Activated T-cell treated with anti-CD3 and anti-CD28 coated beads, Interleukin-2, amount 50 U/mL, for 4 hours (primary cell): ENCODE results near the gene FOXK1. TPM values are rescaled to one million over a fixed set of nuclear protein-coding genes. Genes with fewer than 3 reads are reported as not detected.
"Not testable (repeated sequence)": the region's sequence is repeated elsewhere in the genome, so short reads cannot be mapped to it uniquely, and the experiment has no call there.

Experiments
- ATAC-seq, 2 donors: fragments of 200-7000 bp; cut with Tn5 transposase; one replicate each; pipeline ENCODE4 v1.10.0; 2021
- DNase-seq: peaks from one replicate; pipeline ENCODE4 v3.0.0-alpha.2; 2020
- H3K27me3 Mint-ChIP-seq: one replicate; pipeline ENCODE4 v1.8.0; 2021; ENCODE audit warnings: low read depth, mixed read lengths
- H3K36me3 Mint-ChIP-seq: one replicate; pipeline ENCODE4 v1.8.0; 2022; ENCODE audit warnings: mixed read lengths; ENCODE audit not compliant: insufficient read depth
- H3K4me1 Mint-ChIP-seq: one replicate; pipeline ENCODE4 v1.8.0; 2021; ENCODE audit warnings: low read depth, mixed read lengths
- H3K4me3 Mint-ChIP-seq: one replicate; pipeline ENCODE4 v1.8.0; 2021; ENCODE audit warnings: mild to moderate bottlenecking, moderate library complexity, mixed read lengths
- H3K9me3 Mint-ChIP-seq: one replicate; pipeline ENCODE4 v1.8.0; 2021; ENCODE audit warnings: mixed read lengths
- total RNA-seq, 3 donors: library from RNA; stranded (reverse); gene quantifications; one replicate each; pipeline ENCODE4 v1.2.1, GENCODE V29; 2021

Gene FOXK1
- 10 to 100 TPM; 46.6 to 47.9 (median 46.8) TPM for total RNA-seq

- H3K9me3 Mint-ChIP-seq: no peaks in the 10 kb centered on the region
- no peaks in the 10 kb centered on the region for H3K27me3 Mint-ChIP-seq
- peak within 1 kb of the TSS; percentile 94 for H3K4me3 Mint-ChIP-seq
- peaks cover 5% of the 10 kb centered on the region for H3K36me3 Mint-ChIP-seq
- peaks cover 30% of the 10 kb centered on the region for H3K4me1 Mint-ChIP-seq
- ATAC-seq: peak; percentile 80
- peak; percentile 79 for DNase-seq
These were observed at the start of gene FOXK1 for GRCh38 chr7:4681886-4682620. TSS of gene FOXK1 (plus strand) at chr7:4682295. CDS start at chr7:4682309, 14 bp downstream.

GRCh38 chr7:4633012-4633411 is 49.1 kb upstream of the FOXK1 start:
- ATAC-seq (peak; percentile 59 to 75), DNase-seq (no peak)
- no peaks in the 10 kb centered on the region for H3K9me3 Mint-ChIP-seq
- no peaks in the 10 kb centered on the region for H3K27me3 Mint-ChIP-seq
- H3K4me3 Mint-ChIP-seq: no peak overlapping the region
- no peaks in the 10 kb centered on the region for H3K36me3 Mint-ChIP-seq
- H3K4me1 Mint-ChIP-seq: no peaks in the 10 kb centered on the region

- no peak overlapping the region for H3K4me3 Mint-ChIP-seq
- H3K27me3 Mint-ChIP-seq: no peaks in the 10 kb centered on the region
- no peaks in the 10 kb centered on the region for H3K9me3 Mint-ChIP-seq
- no peak for DNase-seq
- no peak for ATAC-seq
- no peaks in the 10 kb centered on the region for H3K36me3 Mint-ChIP-seq
- peaks cover 5% of the 10 kb centered on the region for H3K4me1 Mint-ChIP-seq
These were observed 47.9 kb upstream of the FOXK1 start for GRCh38 chr7:4634166-4634565.

GRCh38 chr7:4638781-4639575 is 43.1 kb upstream of the FOXK1 start:
- no peaks in the 10 kb centered on the region for H3K27me3 Mint-ChIP-seq
- H3K9me3 Mint-ChIP-seq: no peaks in the 10 kb centered on the region
- DNase-seq (no peak), ATAC-seq (no peak)
- H3K4me3 Mint-ChIP-seq: no peak overlapping the region
- no peaks in the 10 kb centered on the region for H3K36me3 Mint-ChIP-seq
- peaks cover 11% of the 10 kb centered on the region for H3K4me1 Mint-ChIP-seq

- Mint-ChIP-seq H3K9me3 (no peaks in the 10 kb centered on the region), H3K27me3 (no peaks in the 10 kb centered on the region), H3K4me3 (peak overlapping the region; percentile 71), H3K4me1 (peaks cover 11% of the 10 kb centered on the region), H3K36me3 (no peaks in the 10 kb centered on the region)
- ATAC-seq (peak; percentile 34 to 45), DNase-seq (no peak)
These were observed 40.9 kb upstream of the FOXK1 start for GRCh38 chr7:4641091-4641666.

GRCh38 chr7:4641667-4642467 is 40.2 kb upstream of the FOXK1 start:
- Mint-ChIP-seq H3K27me3 (no peaks in the 10 kb centered on the region), H3K36me3 (no peaks in the 10 kb centered on the region), H3K9me3 (no peaks in the 10 kb centered on the region), H3K4me1 (peaks cover 11% of the 10 kb centered on the region), H3K4me3 (peak overlapping the region; percentile 89)
- ATAC-seq (peak; percentile 88 to 93), DNase-seq (peak; percentile 96)

GRCh38 chr7:4642468-4643203 is 39.5 kb upstream of the FOXK1 start:
- H3K36me3 Mint-ChIP-seq: no peaks in the 10 kb centered on the region
- no peak for DNase-seq

GRCh38 chr7:4643204-4643471 is 39.0 kb upstream of the FOXK1 start:
- peak overlapping the region; percentile 89 for H3K4me3 Mint-ChIP-seq
- H3K9me3 Mint-ChIP-seq: not testable (repeated sequence)

More at GRCh38 chr7:4642468-4643203, 39.5 kb upstream of the FOXK1 start:
- H3K9me3 Mint-ChIP-seq: no peaks in the 10 kb centered on the region
- ATAC-seq: no peak
- H3K27me3 Mint-ChIP-seq: no peaks in the 10 kb centered on the region
- peaks cover 11% of the 10 kb centered on the region for H3K4me1 Mint-ChIP-seq
- peak overlapping the region; percentile 89 for H3K4me3 Mint-ChIP-seq

GRCh38 chr7:4645246-4645645 is 36.8 kb upstream of the FOXK1 start:
- ATAC-seq: no peak
- H3K9me3 Mint-ChIP-seq: no peaks in the 10 kb centered on the region
- H3K4me1 Mint-ChIP-seq: peaks cover 6% of the 10 kb centered on the region
- H3K27me3 Mint-ChIP-seq: no peaks in the 10 kb centered on the region
- no peaks in the 10 kb centered on the region for H3K36me3 Mint-ChIP-seq
- no peak for DNase-seq
- no peak overlapping the region for H3K4me3 Mint-ChIP-seq

More at GRCh38 chr7:4643204-4643471, 39.0 kb upstream of the FOXK1 start:
- H3K36me3 Mint-ChIP-seq, ATAC-seq, H3K27me3 Mint-ChIP-seq, DNase-seq: not testable (repeated sequence)
- peaks cover 11% of the 10 kb centered on the region for H3K4me1 Mint-ChIP-seq

GRCh38 chr7:4648111-4648510 is 34.0 kb upstream of the FOXK1 start:
- no peaks in the 10 kb centered on the region for H3K27me3 Mint-ChIP-seq
- no peaks in the 10 kb centered on the region for H3K4me1 Mint-ChIP-seq
- no peaks in the 10 kb centered on the region for H3K9me3 Mint-ChIP-seq
- H3K36me3 Mint-ChIP-seq: no peaks in the 10 kb centered on the region
- ATAC-seq (no peak), DNase-seq (no peak)
- H3K4me3 Mint-ChIP-seq: no peak overlapping the region

- DNase-seq (no peak), ATAC-seq (no peak)
- no peaks in the 10 kb centered on the region for H3K36me3 Mint-ChIP-seq
- H3K27me3 Mint-ChIP-seq: no peaks in the 10 kb centered on the region
- H3K9me3 Mint-ChIP-seq: no peaks in the 10 kb centered on the region
- H3K4me3 Mint-ChIP-seq: no peak overlapping the region
- no peaks in the 10 kb centered on the region for H3K4me1 Mint-ChIP-seq
These were observed 31.6 kb upstream of the FOXK1 start for GRCh38 chr7:4650433-4651047.

- Mint-ChIP-seq H3K36me3 (no peaks in the 10 kb centered on the region), H3K4me3 (no peak overlapping the region), H3K9me3 (peaks cover 6% of the 10 kb centered on the region), H3K4me1 (no peaks in the 10 kb centered on the region), H3K27me3 (peaks cover 3% of the 10 kb centered on the region)
- no peak for ATAC-seq
- no peak for DNase-seq
These were observed 28.3 kb upstream of the FOXK1 start for GRCh38 chr7:4653771-4654170.

GRCh38 chr7:4655311-4655710 is 26.8 kb upstream of the FOXK1 start:
- Mint-ChIP-seq H3K27me3 (peaks cover 3% of the 10 kb centered on the region), H3K36me3 (no peaks in the 10 kb centered on the region), H3K4me1 (peaks cover 2% of the 10 kb centered on the region), H3K9me3 (peaks cover 15% of the 10 kb centered on the region), H3K4me3 (no peak overlapping the region)
- no peak for DNase-seq
- ATAC-seq: no peak
